HK-2 (cell line): Measurements from ENCODE around the gene USP7.

Experiments used
- DNase-seq: peaks from one replicate; pipeline ENCODE4 v3.0.0-alpha.2; 2018; ENCODE audit not compliant: unreplicated experiment

Gene USP7

GRCh38 chr16:8861563-8862308, 102.0 kb downstream of the USP7 start:
- no peak for DNase-seq

- no peak for DNase-seq
Observed at GRCh38 chr16:8859913-8860881, 103.5 kb downstream of the USP7 start.

- no peak for DNase-seq
Observed at GRCh38 chr16:8858994-8859912, 104.5 kb downstream of the USP7 start.

DNA sequence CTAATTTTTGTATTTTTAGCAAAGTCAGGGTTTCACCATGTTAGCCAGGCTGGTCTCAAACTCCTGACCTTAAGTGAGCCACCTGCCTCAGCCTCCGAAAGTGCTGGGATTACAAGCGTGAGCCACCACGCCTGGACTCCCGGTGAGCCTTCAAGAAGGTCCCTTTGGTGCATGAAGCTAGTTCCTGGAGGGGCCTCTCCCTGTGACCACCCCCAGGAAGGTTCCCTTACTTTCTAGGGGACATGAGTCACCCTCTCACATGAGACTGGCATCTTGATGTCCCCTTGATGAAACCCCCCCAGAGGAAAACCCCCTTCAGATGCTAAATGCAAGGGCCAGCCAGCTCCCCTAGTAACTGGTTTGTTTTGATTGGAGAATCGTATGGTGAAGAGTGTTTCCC, 107.7 kb downstream of the USP7 start:
- no peak for DNase-seq

GRCh38 chr16:8855051-8855786, 108.5 kb downstream of the USP7 start:
- no peak for DNase-seq

GRCh38 chr16:8854298-8854948, 109.3 kb downstream of the USP7 start:
- DNase-seq, result no peak

GRCh38 chr16:8853611-8854010, 110.1 kb downstream of the USP7 start:
- no peak for DNase-seq

DNA sequence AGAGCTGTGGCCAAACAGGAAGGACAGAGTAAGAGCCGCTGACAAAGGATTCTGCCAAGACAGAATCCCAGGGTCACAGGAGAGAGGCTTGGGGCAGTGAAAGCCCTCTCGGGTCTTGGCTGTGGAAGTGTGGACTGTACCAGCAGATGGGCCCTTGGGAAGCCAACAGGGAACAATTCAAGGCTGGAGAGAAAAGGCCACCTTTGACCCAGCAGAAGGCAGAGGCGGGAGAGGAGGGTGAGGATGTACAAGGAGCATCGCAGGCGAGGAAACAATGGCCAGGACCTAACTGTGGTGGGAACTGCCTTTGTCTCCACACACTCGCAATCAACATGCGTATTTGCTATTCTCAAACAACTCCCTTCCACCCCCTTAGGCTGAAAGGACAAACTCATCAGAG, 110.6 kb downstream of the USP7 start:
- no peak for DNase-seq

DNA sequence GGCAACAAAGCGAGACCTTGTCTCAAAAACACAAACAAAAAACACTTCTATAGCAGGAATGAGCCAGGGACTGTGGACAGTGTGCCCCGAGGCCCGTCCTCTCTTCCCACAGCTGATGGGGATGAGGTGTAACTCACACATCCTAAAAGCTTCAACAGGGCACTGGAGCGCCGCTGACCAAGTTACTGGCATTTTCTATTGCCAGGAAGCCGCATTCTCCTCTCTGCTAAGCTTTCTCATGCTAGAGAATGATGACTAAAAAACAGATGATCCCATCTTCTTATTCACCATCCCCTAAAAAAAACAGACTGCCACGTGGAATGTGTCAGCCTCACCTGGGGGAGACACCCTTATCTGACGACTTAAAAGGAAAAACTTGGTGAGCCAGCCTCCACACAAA, 111.2 kb downstream of the USP7 start:
- no peak for DNase-seq

GRCh38 chr16:8851761-8852403, 111.8 kb downstream of the USP7 start:
- DNase-seq, result no peak

GRCh38 chr16:8850279-8850885, 113.3 kb downstream of the USP7 start:
- DNase-seq, result peak; percentile 67

GRCh38 chr16:8849411-8850011, 114.2 kb downstream of the USP7 start:
- no peak for DNase-seq

DNA sequence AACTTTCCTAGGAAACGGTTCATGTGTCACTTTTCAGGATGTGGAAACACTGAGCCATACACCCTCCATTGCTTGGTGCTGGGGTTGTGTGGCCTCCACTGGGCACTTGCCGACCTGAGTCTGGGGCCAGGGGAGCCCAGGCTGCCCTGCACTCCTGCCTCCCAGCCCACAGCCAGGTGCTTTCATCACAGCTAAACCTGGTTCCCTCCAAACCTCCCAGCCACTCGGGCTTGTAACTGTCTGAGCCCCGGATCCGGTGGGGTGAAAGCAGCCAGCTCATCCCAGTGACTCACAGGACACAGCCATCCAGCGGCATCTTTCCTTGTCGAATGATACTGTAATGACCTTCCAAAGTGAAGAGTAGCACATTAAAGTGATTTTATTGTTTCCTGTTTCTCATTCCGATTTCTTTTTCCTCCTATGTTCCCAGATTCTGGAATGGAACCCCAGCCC, 114.7 kb downstream of the USP7 start:
- peak; percentile 58 for DNase-seq

GRCh38 chr16:8848231-8848938, 115.3 kb downstream of the USP7 start:
- DNase-seq, result no peak

- DNase-seq, result no peak
Observed at GRCh38 chr16:8847623-8848022, 116.1 kb downstream of the USP7 start.

- DNase-seq, result no peak
Observed at GRCh38 chr16:8847145-8847544, 116.6 kb downstream of the USP7 start.

DNA sequence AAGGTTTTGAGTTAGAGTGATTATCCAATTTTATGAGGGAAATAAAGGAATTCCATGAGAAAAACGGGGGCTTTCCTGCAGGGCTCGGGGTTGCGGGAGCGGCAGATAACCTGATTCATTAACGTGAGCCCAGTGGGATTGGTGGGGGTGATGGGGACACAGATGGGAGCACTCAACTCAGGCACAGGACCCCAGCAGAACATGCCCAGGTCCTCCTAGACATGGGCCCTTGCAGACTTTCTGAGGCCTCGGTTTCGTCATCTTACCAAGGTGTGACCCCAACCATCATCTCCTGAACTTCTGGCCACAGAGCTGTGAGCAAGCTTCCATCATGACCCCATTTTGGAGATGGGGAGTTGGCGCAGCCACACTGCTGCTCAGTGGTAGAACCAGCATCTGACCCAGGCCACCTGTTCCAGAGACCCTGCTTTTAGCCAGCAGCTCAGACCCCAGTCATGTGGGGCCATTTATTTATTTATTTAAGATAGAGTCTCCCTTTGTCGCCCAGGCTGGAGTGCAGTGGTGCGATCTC, 117.2 kb downstream of the USP7 start:
- no peak for DNase-seq

- no peak for DNase-seq
Observed at GRCh38 chr16:8845699-8846298, 117.9 kb downstream of the USP7 start.
